Right ventricle myocardium inferior (tissue), 1 donor: Measurements from ENCODE around the gene RYK. TPM values are rescaled to one million over a fixed set of nuclear protein-coding genes. Genes with fewer than 3 reads are reported as not detected.

Source experiments
- ATAC-seq: fragments of 200-7000 bp; cut with Tn5 transposase; one replicate; pipeline ENCODE4 v1.9.1; 2020; ENCODE audit warnings: mild to moderate bottlenecking, moderate library complexity
- DNase-seq: peaks from one replicate; pipeline ENCODE4 v3.0.0; 2021; ENCODE audit errors: missing footprints
- intact Hi-C: fragments of 100-400 bp; cut with DNase I; formaldehyde crosslinking; loops from one replicate; pipeline ENCODE4 v1.11.0; 2022
- total RNA-seq: library from RNA; stranded (reverse); fragmentation: NEBNext Ultra II Directional; extraction: Animal tissue kit (Norgen Biotek cat#: 25700); gene quantifications from one replicate; pipeline ENCODE4 v1.2.1, GENCODE V29; 2021
- donor health status: DM: no; HTN: yes; CAD: no; lungs with severe emphysema.

RYK gene
- total RNA-seq, 1 donor from 2014 or later = 40.6 TPM

- DNase-seq (no peak), ATAC-seq (no peak)
- intact Hi-C loops = no loop called here
Observed at GRCh38 chr3:134190250-134190649, 60.4 kb downstream of the RYK start.

GRCh38 chr3:134189849-134190248, 60.8 kb downstream of the RYK start:
- intact Hi-C loops = no loop called here

GRCh38 chr3:134186391-134186790, 64.3 kb downstream of the RYK start:
- ATAC-seq (no peak), DNase-seq (no peak)
- intact Hi-C loops = no loop called here

More at GRCh38 chr3:134189849-134190248, 60.8 kb downstream of the RYK start:
- DNase-seq (no peak), ATAC-seq (no peak)

- intact Hi-C loops = no loop called here
- DNase-seq (no peak), ATAC-seq (no peak)
Observed at GRCh38 chr3:134180761-134181160, 69.9 kb downstream of the RYK start.

- no peak for DNase-seq
- no peak for ATAC-seq
- intact Hi-C loops = no loop called here
Observed at GRCh38 chr3:134179508-134179907, 71.2 kb downstream of the RYK start.

GRCh38 chr3:134163096-134163495, 87.6 kb downstream of the RYK start:
- DNase-seq (no peak), ATAC-seq (no peak)
- intact Hi-C loops = no loop called here

GRCh38 chr3:134161898-134162615, 88.6 kb downstream of the RYK start:
- no peak for DNase-seq
- ATAC-seq = no peak
- intact Hi-C loops = no loop called here

- DNase-seq (no peak), ATAC-seq (no peak)
- intact Hi-C loops = no loop called here
Observed at GRCh38 chr3:134155446-134155845, 95.2 kb downstream of the RYK start.

GRCh38 chr3:134153761-134154160, 96.9 kb downstream of the RYK start:
- ATAC-seq (no peak), DNase-seq (no peak)
- intact Hi-C loops = no loop called here

GRCh38 chr3:134150476-134150875, 100.2 kb downstream of the RYK start:
- intact Hi-C loops = no loop called here
- ATAC-seq (no peak), DNase-seq (no peak)

GRCh38 chr3:134149286-134149685, 101.4 kb downstream of the RYK start:
- ATAC-seq (no peak), DNase-seq (no peak)
- intact Hi-C loops = loop anchor here (10.0 kb wide), 1 partner anchor 214 kb away; no protein-coding TSS in a partner anchor

- DNase-seq (no peak), ATAC-seq (no peak)
- intact Hi-C loops = loop anchor here (10.0 kb wide), 1 partner anchor 214 kb away; no protein-coding TSS in a partner anchor
Observed at GRCh38 chr3:134148534-134148933, 102.1 kb downstream of the RYK start.

GRCh38 chr3:134147411-134147810, 103.2 kb downstream of the RYK start:
- no peak for DNase-seq
- intact Hi-C loops = loop anchor here (10.0 kb wide), 1 partner anchor 213 kb away; no protein-coding TSS in a partner anchor
- ATAC-seq = no peak

- ATAC-seq (no peak), DNase-seq (no peak)
- intact Hi-C loops = loop anchor here (10.0 kb wide), 1 partner anchor 212 kb away; no protein-coding TSS in a partner anchor
Observed at GRCh38 chr3:134146666-134147065, 104.0 kb downstream of the RYK start.

- no peak for DNase-seq
- no peak for ATAC-seq
- intact Hi-C loops = loop anchor here (10.0 kb wide), 1 partner anchor 210 kb away; no protein-coding TSS in a partner anchor
Observed at GRCh38 chr3:134145183-134145582, 105.5 kb downstream of the RYK start.

GRCh38 chr3:134144694-134145093, 106.0 kb downstream of the RYK start:
- DNase-seq (no peak), ATAC-seq (no peak)
- intact Hi-C loops = loop anchor here (10.0 kb wide), 1 partner anchor 210 kb away; no protein-coding TSS in a partner anchor

- ATAC-seq = no peak
Observed at GRCh38 chr3:134143828-134144401, 106.7 kb downstream of the RYK start.

GRCh38 chr3:134136604-134137003, 114.1 kb downstream of the RYK start:
- DNase-seq = no peak
- intact Hi-C loops = no loop called here
- ATAC-seq = no peak

More at GRCh38 chr3:134143828-134144401, 106.7 kb downstream of the RYK start:
- DNase-seq = no peak
- intact Hi-C loops = loop anchor here (10.0 kb wide), 1 partner anchor 209 kb away; no protein-coding TSS in a partner anchor

- DNase-seq = no peak
- no peak for ATAC-seq
- intact Hi-C loops = no loop called here
Observed at GRCh38 chr3:134134698-134135415, 115.8 kb downstream of the RYK start.
